Left ventricle myocardium inferior (tissue), 1 donor: ENCODE results near the gene ASTL. TPM values are rescaled to one million over a fixed set of nuclear protein-coding genes. Genes with fewer than 3 reads are reported as not detected.

Source experiments
- DNase-seq: peaks from one replicate; pipeline ENCODE4 v3.0.0-alpha.2; 2020
- H3K27ac ChIP-seq: fragments of 200-600 bp; replicated peaks from 2 replicates; pipeline ENCODE4 v1.8.0; 2021
- H3K27me3 ChIP-seq: fragments of 200-600 bp; 2 replicates; pipeline ENCODE4 v1.8.0; 2021; ENCODE audit warnings: low read depth
- H3K36me3 ChIP-seq: fragments of 200-600 bp; 2 replicates; pipeline ENCODE4 v1.8.0; 2021
- H3K4me1 ChIP-seq: fragments of 200-600 bp; 2 replicates; pipeline ENCODE4 v1.8.0; 2021
- H3K4me3 ChIP-seq: fragments of 200-600 bp; 2 replicates; pipeline ENCODE4 v1.8.0; 2021; ENCODE audit warnings: mild to moderate bottlenecking, moderate library complexity
- H3K9me3 ChIP-seq: fragments of 200-600 bp; replicated peaks from 2 replicates; pipeline ENCODE4 v1.8.0; 2021
- intact Hi-C: fragments of 100-400 bp; cut with micrococcal nuclease; formaldehyde crosslinking; loops from one replicate; pipeline ENCODE4 v1.11.0; 2022
- total RNA-seq: library from RNA; stranded (reverse); fragmentation: NEBNext Ultra II Directional; extraction: Animal tissue kit (Norgen Biotek cat#: 25700); gene quantifications from one replicate; pipeline ENCODE4 v1.2.1, GENCODE V29; 2021
- TF ChIP-seq, protein P1 (sequence below): fragments of 200-600 bp; IDR thresholded peaks from 2 replicates; pipeline ENCODE4 v1.8.0; 2021; ENCODE audit warnings: antibody characterized with exemption, mild to moderate bottlenecking, borderline replicate concordance
- donor health status: DM: no; HTN: yes; CAD: no; lungs with severe emphysema.

ASTL gene
- total RNA-seq, 1 donor from 2014 or later = not detected

DNA sequence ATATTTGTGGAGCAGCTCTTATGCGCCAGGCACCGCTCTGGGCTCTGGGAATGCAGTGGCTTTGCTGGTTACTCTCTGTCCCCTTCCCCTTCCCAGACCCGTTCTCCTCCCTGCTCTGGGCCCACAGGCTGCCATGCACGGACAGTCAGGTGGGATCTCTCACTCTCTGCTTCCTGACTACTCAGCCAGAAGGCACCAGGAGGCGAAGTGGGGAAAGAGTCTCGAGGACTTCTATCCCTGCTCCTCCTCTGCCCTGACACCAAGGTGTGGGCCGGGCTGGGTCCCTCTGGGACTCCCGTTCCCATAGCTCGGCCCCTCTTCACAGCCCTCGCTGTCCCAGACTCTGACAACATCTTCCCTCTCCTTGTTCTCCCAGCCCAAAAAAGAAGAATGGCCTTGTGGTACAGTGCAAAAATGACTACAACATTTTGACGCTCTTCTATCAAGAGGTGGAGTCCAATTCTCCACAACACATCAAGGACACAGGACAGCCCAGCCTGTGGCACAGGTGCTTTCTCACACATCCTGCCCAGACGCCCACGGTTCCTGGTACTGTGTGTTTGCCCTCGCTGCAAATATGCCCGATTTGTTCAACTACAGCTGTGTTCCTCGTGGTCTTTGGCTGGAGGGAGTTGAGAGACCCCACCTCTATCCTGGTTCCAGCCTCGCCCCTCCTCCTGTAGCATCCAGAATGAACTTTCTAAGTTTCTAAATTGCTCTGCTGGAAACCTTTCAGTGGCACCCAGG lies 21.0 kb upstream of the ASTL start:
- no peak overlapping the region for H3K27ac ChIP-seq
- DNase-seq = no peak
- TF ChIP-seq, protein P1, sequence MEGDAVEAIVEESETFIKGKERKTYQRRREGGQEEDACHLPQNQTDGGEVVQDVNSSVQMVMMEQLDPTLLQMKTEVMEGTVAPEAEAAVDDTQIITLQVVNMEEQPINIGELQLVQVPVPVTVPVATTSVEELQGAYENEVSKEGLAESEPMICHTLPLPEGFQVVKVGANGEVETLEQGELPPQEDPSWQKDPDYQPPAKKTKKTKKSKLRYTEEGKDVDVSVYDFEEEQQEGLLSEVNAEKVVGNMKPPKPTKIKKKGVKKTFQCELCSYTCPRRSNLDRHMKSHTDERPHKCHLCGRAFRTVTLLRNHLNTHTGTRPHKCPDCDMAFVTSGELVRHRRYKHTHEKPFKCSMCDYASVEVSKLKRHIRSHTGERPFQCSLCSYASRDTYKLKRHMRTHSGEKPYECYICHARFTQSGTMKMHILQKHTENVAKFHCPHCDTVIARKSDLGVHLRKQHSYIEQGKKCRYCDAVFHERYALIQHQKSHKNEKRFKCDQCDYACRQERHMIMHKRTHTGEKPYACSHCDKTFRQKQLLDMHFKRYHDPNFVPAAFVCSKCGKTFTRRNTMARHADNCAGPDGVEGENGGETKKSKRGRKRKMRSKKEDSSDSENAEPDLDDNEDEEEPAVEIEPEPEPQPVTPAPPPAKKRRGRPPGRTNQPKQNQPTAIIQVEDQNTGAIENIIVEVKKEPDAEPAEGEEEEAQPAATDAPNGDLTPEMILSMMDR = no peak
- H3K36me3 ChIP-seq = no peaks in the 10 kb centered on the region
- H3K4me3 ChIP-seq = no peak overlapping the region
- peaks cover 8% of the 10 kb centered on the region for H3K9me3 ChIP-seq
- intact Hi-C loops = no loop called here
- H3K4me1 ChIP-seq = no peaks in the 10 kb centered on the region
- H3K27me3 ChIP-seq = peaks cover 22% of the 10 kb centered on the region

- intact Hi-C loops = no loop called here
- no peaks in the 10 kb centered on the region for H3K4me1 ChIP-seq
- no peak for DNase-seq
These were observed 20.2 kb upstream of the ASTL start for GRCh38 chr2:96158554-96158940.

DNA sequence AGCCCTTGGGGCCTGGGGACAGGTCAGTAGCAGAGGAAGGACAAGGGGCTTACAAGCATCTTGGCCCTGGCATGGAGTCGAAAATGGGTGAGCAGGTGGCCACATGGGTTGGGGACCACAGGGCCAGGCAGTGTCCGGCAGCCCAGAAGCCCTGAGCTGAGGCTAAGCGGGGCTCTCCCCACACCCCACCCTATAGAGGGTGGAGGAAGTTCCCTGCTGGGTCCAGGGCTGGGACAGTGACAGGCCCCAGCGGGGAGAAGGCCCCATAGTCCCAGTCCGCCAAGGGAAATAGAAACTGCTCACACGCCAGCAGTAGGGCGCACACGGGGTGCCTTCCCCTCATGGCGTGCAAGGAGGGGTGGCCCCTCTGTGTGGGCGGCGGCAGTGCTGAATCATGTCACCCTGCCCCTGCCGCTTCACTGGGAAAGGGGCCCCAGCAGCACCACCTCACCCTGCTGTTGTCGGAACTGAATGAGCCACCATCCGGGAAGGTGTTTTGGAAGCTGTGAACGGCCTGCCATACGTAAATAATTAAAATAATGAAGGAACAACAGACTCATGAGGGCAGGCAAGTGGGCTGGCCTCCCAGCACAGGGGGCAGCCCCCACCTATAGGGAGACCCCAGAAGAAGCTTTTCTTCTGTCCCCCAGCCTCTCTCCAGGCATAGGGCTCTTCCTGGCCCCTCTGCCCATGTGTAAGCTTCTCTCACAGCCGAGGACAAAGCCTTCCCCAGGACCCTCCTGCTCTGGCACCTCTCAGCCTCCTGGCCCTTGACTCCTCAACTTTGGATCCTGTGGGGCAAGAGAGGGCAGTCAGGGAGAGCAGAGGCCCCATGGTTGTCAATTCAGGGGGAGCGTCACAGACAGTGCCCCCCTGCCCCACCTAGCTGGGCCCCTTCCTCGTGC lies 19.6 kb upstream of the ASTL start:
- H3K4me3 ChIP-seq = no peak overlapping the region
- TF ChIP-seq, protein P1 = no peak
- intact Hi-C loops = no loop called here
- no peaks in the 10 kb centered on the region for H3K36me3 ChIP-seq
- H3K9me3 ChIP-seq = peaks cover 8% of the 10 kb centered on the region
- H3K27ac ChIP-seq = no peak overlapping the region
- DNase-seq = no peak
- no peaks in the 10 kb centered on the region for H3K4me1 ChIP-seq
- H3K27me3 ChIP-seq = peaks cover 22% of the 10 kb centered on the region

More at GRCh38 chr2:96158554-96158940, 20.2 kb upstream of the ASTL start:
- peaks cover 8% of the 10 kb centered on the region for H3K9me3 ChIP-seq
- H3K27me3 ChIP-seq = peaks cover 22% of the 10 kb centered on the region
- H3K27ac ChIP-seq = no peak overlapping the region
- TF ChIP-seq, protein P1 = no peak
- no peaks in the 10 kb centered on the region for H3K36me3 ChIP-seq
- H3K4me3 ChIP-seq = no peak overlapping the region

DNA sequence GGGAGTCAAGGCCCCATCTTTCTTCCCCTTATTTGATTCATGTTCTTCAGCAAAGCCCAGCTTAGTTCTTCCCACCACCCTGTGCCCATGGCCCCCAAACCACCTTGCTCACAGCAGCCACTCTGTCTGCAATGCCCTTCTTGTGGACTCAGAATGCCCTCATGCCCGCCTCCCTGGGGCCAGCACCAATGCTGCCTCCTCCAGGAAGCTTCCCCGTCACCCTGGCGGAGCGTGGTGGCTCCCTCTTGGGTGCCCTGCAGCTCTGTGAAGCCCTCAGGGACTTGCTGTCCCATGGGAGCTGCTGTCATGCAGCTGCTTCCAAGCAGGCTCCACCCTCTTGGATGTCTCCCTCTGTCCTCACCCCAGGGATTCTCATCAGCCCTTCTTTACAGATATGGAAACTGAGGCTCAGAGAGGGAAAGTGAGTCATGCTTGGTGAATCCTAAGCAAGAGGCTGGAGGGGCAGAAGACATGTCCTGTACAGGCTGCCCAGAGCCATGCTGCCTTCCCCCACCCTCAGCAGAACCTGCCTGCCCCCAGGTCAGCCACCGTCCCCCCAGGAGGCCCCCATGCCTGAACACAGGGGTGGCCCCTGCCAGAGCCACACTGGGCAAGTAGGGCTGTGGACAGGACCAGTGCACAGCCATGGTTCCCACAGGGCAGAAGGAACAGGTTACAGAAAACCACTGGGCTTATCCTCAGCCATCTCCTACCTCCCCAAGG lies 18.8 kb upstream of the ASTL start:
- TF ChIP-seq, protein P1 = no peak
- H3K4me3 ChIP-seq = no peak overlapping the region
- peaks cover 8% of the 10 kb centered on the region for H3K9me3 ChIP-seq
- intact Hi-C loops = no loop called here
- no peaks in the 10 kb centered on the region for H3K36me3 ChIP-seq
- DNase-seq = no peak
- no peak overlapping the region for H3K27ac ChIP-seq
- H3K4me1 ChIP-seq = no peaks in the 10 kb centered on the region
- H3K27me3 ChIP-seq = peaks cover 22% of the 10 kb centered on the region
